Psoas muscle (tissue), 8 donors: ENCODE results near the gene SPACDR. TPM values are rescaled to one million over a fixed set of nuclear protein-coding genes. Genes with fewer than 3 reads are reported as not detected.
A peak's percentile ranks its signal among the peaks of the same experiment; 100 is the strongest.

Experiments used
- ATAC-seq, 4 donors: fragments of 200-7000 bp; cut with Tn5 transposase; one replicate each; pipeline ENCODE4 v1.9.1; 2020; ENCODE audit warnings: moderate library complexity in 3 of 4, mild to moderate bottlenecking in 2 of 4
- DNase-seq, 2 donors: peaks; one replicate each; pipeline ENCODE4 v3.0.0-alpha.2; 2020
- H3K27ac ChIP-seq: fragments of 200-600 bp; one replicate; pipeline ENCODE4 v1.8.0; 2022
- H3K27me3 ChIP-seq, 3 donors: fragments of 200-600 bp in 1 of 3; one replicate each; pipeline versions ENCODE4 v1.6.1 to v1.8.0; 2013 to 2022; ENCODE audit warnings: low read length in 2 of 3, mild to moderate bottlenecking in 2 of 3, moderate library complexity in 1 of 3; ENCODE audit not compliant: insufficient read depth in 3 of 3
- H3K36me3 ChIP-seq, 2 donors: fragments of 200-600 bp in 1 of 2; one replicate each; pipeline versions ENCODE4 v1.6.1 to v1.8.0; 2013 to 2022; ENCODE audit warnings: low read depth in 1 of 2, mild to moderate bottlenecking in 1 of 2, moderate library complexity in 1 of 2; ENCODE audit not compliant: insufficient read depth in 1 of 2
- H3K4me1 ChIP-seq: fragments of 200-600 bp; one replicate; pipeline ENCODE4 v1.8.0; 2022
- H3K4me3 ChIP-seq: fragments of 200-600 bp; one replicate; pipeline ENCODE4 v1.8.0; 2022; ENCODE audit warnings: mild to moderate bottlenecking
- H3K9me3 ChIP-seq: fragments of 200-600 bp; one replicate; pipeline ENCODE4 v1.8.0; 2022
- WGBS, 3 donors: extraction: QIAGEN DNeasy Blood & Tissue Kit; methylation state at CpG; one replicate each; pipeline versions ENCODE4 v1.1.6 to v1.1.7; 2013; 5-methylcytosine and 5-hydroxymethylcytosine counted together
- intact Hi-C, 2 donors: fragments of 100-400 bp; cut with DNase I; formaldehyde crosslinking; loops; one replicate each; pipeline versions ENCODE4 v1.11.0 to v1.14.2; 2022
- polyA plus RNA-seq, 3 donors: library from polyadenylated mRNA; stranded (reverse); fragments of 200-250 nt; gene quantifications; one replicate each; pipeline ENCODE4 v1.2.3, GENCODE V29; 2013
- total RNA-seq, 4 donors: library from RNA; stranded (reverse); fragmentation: NEBNext Ultra II Directional in 2 of 4; extraction: Animal tissue kit (Norgen Biotek cat#: 25700) in 2 of 4; gene quantifications; one replicate each; pipeline versions ENCODE4 v1.2.1 to v1.2.4, GENCODE V29; 2021 to 2023
- TF ChIP-seq, protein P1 (sequence below): fragments of 200-600 bp; IDR thresholded peaks from one replicate; pipeline ENCODE4 v1.8.0; 2022; ENCODE audit warnings: antibody characterized with exemption
- donor health status: healthy with polysubstance abuse.
- donor health status: DM: no; HTN: no; CAD: no; lungs with moderate emphysema.
- donor health status: Bipolar disorder and iron deficiency.
- donor health status: healthy.
- donor health status: DM: yes; HTN: yes; CAD: no.
- donor health status: DM: no; HTN: no; CAD: no.
- donor health status: DM: no; HTN: no; CAD: no.
- donor health status: DM: yes; HTN: yes; CAD: no.

The SPACDR gene
- total and polyA plus RNA-seq, 7 donors = 0.17 to 0.25 TPM; not detected in 5

DNA sequence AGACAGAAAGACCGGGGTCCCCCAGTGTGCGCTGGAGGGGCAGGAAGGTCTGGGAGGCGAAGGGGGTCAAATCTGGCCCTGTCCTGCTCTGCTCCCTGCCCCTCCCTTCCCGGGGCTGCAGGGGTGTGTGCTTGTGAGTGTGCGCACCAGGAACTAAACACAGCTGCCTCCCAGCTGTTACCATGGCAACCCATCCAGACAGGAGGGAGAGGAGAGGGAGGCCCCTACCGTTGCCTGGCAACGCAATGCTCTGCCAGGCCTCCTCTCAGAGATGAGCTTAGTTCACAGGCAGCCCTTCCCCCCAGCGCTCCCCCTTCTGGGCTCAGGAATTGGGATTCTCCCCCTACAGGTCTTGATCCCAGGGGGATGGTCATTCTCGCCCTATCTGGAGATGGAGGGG, 25.8 kb upstream of the SPACDR start:
- no peak overlapping the region for H3K27ac ChIP-seq
- TF ChIP-seq, protein P1, sequence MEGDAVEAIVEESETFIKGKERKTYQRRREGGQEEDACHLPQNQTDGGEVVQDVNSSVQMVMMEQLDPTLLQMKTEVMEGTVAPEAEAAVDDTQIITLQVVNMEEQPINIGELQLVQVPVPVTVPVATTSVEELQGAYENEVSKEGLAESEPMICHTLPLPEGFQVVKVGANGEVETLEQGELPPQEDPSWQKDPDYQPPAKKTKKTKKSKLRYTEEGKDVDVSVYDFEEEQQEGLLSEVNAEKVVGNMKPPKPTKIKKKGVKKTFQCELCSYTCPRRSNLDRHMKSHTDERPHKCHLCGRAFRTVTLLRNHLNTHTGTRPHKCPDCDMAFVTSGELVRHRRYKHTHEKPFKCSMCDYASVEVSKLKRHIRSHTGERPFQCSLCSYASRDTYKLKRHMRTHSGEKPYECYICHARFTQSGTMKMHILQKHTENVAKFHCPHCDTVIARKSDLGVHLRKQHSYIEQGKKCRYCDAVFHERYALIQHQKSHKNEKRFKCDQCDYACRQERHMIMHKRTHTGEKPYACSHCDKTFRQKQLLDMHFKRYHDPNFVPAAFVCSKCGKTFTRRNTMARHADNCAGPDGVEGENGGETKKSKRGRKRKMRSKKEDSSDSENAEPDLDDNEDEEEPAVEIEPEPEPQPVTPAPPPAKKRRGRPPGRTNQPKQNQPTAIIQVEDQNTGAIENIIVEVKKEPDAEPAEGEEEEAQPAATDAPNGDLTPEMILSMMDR = no peak
- H3K27me3 ChIP-seq = peaks cover 0 to 21% (median 7%) of the 10 kb centered on the region in 3 donors
- H3K9me3 ChIP-seq = no peaks in the 10 kb centered on the region
- ATAC-seq (no peak), DNase-seq (peak in 1 of 2 donors; percentile 54)
- peaks cover 3% of the 10 kb centered on the region for H3K4me1 ChIP-seq
- intact Hi-C loops = no loop called here
- H3K36me3 ChIP-seq = no peaks in the 10 kb centered on the region
- 33 to 41% (median 41%) methylated on average over 6 to 9 of the region's 9 CpGs for WGBS, 3 donors
- H3K4me3 ChIP-seq = no peak overlapping the region

DNA sequence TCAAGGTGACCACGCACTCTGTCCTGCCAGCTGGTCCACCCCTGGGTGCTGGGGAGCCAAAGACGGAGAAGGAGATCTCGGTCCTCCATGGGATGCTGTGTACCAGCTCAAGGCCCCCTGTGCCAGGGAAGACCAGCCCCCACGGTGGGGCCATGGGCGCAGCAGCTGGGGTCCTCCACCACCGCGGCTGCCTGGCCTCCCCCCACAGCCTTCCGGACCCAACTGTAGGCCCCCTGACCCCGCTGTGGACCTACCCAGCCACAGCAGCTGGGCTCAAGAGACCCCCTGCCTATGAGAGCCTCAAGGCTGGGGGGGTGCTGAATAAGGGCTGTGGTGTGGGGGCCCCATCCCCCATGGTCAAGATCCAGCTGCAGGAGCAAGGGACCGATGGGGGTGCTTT, 25.1 kb upstream of the SPACDR start:
- H3K9me3 ChIP-seq = no peaks in the 10 kb centered on the region
- H3K4me1 ChIP-seq = peaks cover 3% of the 10 kb centered on the region
- no peak for ATAC-seq
- no peak overlapping the region for H3K27ac ChIP-seq
- H3K36me3 ChIP-seq = no peaks in the 10 kb centered on the region
- DNase-seq = no peak
- TF ChIP-seq, protein P1 = no peak
- WGBS, 3 donors = 60 to 74% (median 63%) methylated on average over 6 to 10 of the region's 10 CpGs
- no peak overlapping the region for H3K4me3 ChIP-seq
- peaks cover 0 to 19% (median 7%) of the 10 kb centered on the region in 3 donors for H3K27me3 ChIP-seq
- intact Hi-C loops = no loop called here

GRCh38 chr7:100488333-100489095, 24.5 kb upstream of the SPACDR start:
- Histone ChIP-seq H3K4me3 (no peak overlapping the region), H3K4me1 (no peaks in the 10 kb centered on the region), H3K9me3 (no peaks in the 10 kb centered on the region), H3K36me3 (no peaks in the 10 kb centered on the region), H3K27ac (no peak overlapping the region), H3K27me3 (peaks cover 0 to 13% (median 7%) of the 10 kb centered on the region in 3 donors)
- DNase-seq (no peak), ATAC-seq (no peak)
- intact Hi-C loops = no loop called here
- WGBS, 3 donors = 90 to 91% (median 90%) methylated on average over 41 to 44 of the region's 44 CpGs
- TF ChIP-seq, protein P1 = no peak

DNA sequence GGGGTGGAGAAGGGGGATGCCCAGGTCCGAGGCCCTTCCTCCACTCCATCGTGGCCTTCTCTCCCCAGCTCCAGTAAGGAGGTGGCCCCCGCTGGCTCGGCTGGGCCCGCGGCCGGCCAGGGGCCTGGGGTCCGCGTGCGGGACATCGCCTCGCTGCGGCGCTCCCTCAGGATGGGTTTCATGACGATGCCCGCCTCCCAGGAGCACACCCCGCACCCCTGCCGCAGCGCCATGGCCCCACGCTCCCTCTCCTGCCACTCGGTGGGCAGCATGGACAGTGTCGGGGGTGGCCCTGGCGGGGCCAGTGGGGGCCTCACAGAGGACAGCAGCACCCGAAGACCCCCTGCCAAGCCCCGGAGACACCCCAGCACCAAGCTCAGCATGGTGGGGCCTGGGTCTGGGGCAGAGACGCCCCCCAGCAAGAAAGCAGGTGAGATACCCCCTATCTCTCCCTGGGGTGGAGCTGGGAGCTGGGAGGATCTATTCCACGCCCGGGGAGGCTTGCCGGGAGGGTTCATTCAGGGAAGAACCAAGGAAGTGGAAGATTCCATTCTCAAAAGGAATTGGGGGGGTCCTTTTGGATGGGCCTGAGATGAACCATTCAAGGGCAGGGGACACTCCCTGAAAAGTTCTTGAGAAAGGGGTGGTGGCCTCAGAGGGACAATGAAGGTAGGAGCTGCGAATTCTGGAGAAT, 22.8 kb upstream of the SPACDR start:
- intact Hi-C loops = no loop called here
- DNase-seq = no peak
- WGBS, 3 donors = 83 to 89% (median 84%) methylated on average over 26 to 30 of the region's 30 CpGs
- ATAC-seq = no peak
- TF ChIP-seq, protein P1 = no peak
- Histone ChIP-seq H3K27ac (no peak overlapping the region), H3K4me1 (no peaks in the 10 kb centered on the region), H3K36me3 (no peaks in the 10 kb centered on the region), H3K9me3 (no peaks in the 10 kb centered on the region), H3K4me3 (no peak overlapping the region), H3K27me3 (peaks cover 0 to 2% (median 0%) of the 10 kb centered on the region in 3 donors)
